ENCODE measurements around the gene ARFGAP1.

GRCh38 chr20:63241272-63241671 lies 31.3 kb upstream of the ARFGAP1 start:
- no peak for TF ChIP-seq MAX (IDR thresholded peaks at IDR 0.05; ENCODE audit: insufficient read depth, insufficient read length)
- no peak for TF ChIP-seq CTCF (IDR thresholded peaks at IDR 0.05; ENCODE audit: extremely low read depth in 1 of 2, insufficient read depth in 1 of 2, low read depth in 1 of 2, low read length in 2 of 2)
- no peak for TF ChIP-seq EZH2 (IDR thresholded peaks at IDR 0.05; ENCODE audit: borderline replicate concordance, low read depth, low read length, severe bottlenecking)
- no peak for TF ChIP-seq POLR2A (IDR thresholded peaks at IDR 0.05; ENCODE audit: low read depth, low read length)
- TF ChIP-seq POLR2AphosphoS5 (IDR thresholded peaks at IDR 0.05; ENCODE audit: insufficient read depth, low read depth, low read length), result no peak
- TF ChIP-seq MYC (IDR thresholded peaks at IDR 0.05; ENCODE audit: low read depth, low read length), result no peak
